K562 (cell line): ENCODE measurements around the gene YBX1. TPM values are rescaled to one million over a fixed set of nuclear protein-coding genes. Genes with fewer than 3 reads are reported as not detected.

ENCODE experiments used
- ATF1 ChIP-seq, 2 experiments: fragments of 450-650 bp in 1 of 2; IDR thresholded peaks; 2 replicates each; pipeline ENCODE4 v1.6.1; 2016; ENCODE audit warnings: missing compliant biosample characterization in 1 of 2, missing genetic modification characterization in 1 of 2
- JUND ChIP-seq, 2 experiments: IDR thresholded peaks; 2 replicates in 1 of 2; 3 replicates in 1 of 2; pipeline ENCODE4 v1.6.1; 2011; ENCODE audit warnings: borderline replicate concordance in 2 of 2, low read depth in 2 of 2, low read length in 2 of 2, improper control_type of control experiment in 1 of 2, missing biosample characterization in 1 of 2, missing genetic modification characterization in 1 of 2, missing genetic modification reagents in 1 of 2
- SRF ChIP-seq, 2 experiments: fragments of 250-450, 450-650 bp in 1 of 2; sonication (Bioruptor Pico) in 1 of 2; sonication (generic) in 1 of 2; formaldehyde crosslinking; IDR thresholded peaks; 2 replicates each; pipeline versions ENCODE4 v1.5.0 to v1.5.1; 2020 to 2022; ENCODE audit warnings: mild to moderate bottlenecking in 1 of 2, missing genetic modification reagents in 1 of 2
- polyA plus RNA-seq, 8 experiments: library from polyadenylated mRNA; depleted of rRNA in 4 of 8; stranded (reverse) in 5 of 8; unstranded in 3 of 8; fragments of >200 nt; fragmentation: Nextera tagmentation in 2 of 8; fragmentation: Illumina TruSeq in 1 of 8; extraction: Ambion mirVana in 2 of 8; extraction: Trizol in 1 of 8; gene quantifications; 2 replicates each; pipeline versions ENCODE4 v1.2.1 to v1.2.3, GENCODE V29; 2011 to 2014; ENCODE audit warnings: inconsistent platforms in 1 of 8, missing spikeins in 1 of 8
- total RNA-seq, 7 experiments: library from RNA; depleted of rRNA in 6 of 7; stranded (reverse); fragments of >200 nt in 6 of 7; fragmentation: Illumina TruSeq in 2 of 7; extraction: Trizol in 2 of 7; gene quantifications; 2 replicates each; pipeline versions ENCODE4 v1.2.1 to v1.2.3, GENCODE V29; 2011 to 2021; ENCODE audit warnings: low replicate concordance in 1 of 7
- TF ChIP-seq, protein P1 (sequence below), 3 experiments: IDR thresholded peaks in 2 of 3; conservative IDR thresholded peaks in 1 of 3; 2 replicates each; pipeline ENCODE4 v1.5.1; 2011 to 2012; ENCODE audit warnings: low read length in 3 of 3, mild to moderate bottlenecking in 3 of 3, control low read depth in 2 of 3, improper control_type of control experiment in 1 of 3, inconsistent platforms in 1 of 3, low read depth in 1 of 3, mixed read lengths in 1 of 3, moderate library complexity in 1 of 3; ENCODE audit not compliant: insufficient read depth in 2 of 3
- TF ChIP-seq, protein P2 (sequence below): sonication (generic); formaldehyde crosslinking; IDR thresholded peaks from 2 replicates; pipeline ENCODE4 v1.8.0; 2022; ENCODE audit warnings: missing genetic modification reagents, mild to moderate bottlenecking, borderline replicate concordance
- TF ChIP-seq, protein P3 (sequence below), 2 experiments: fragments of 450-650 bp; formaldehyde crosslinking in 1 of 2; IDR thresholded peaks; 2 replicates each; pipeline versions ENCODE4 v1.4.0 to v1.6.1; 2014 to 2020; ENCODE audit warnings: mild to moderate bottlenecking in 2 of 2, borderline replicate concordance in 1 of 2, low read depth in 1 of 2

The YBX1 gene
- total and polyA plus RNA-seq, 9 of the 15 experiments (the other 6 are each of a cell fraction or from before 2014, with no cell fraction given) = 363 to 1,955 (median 1,216) TPM

- TF ChIP-seq, protein P1, sequence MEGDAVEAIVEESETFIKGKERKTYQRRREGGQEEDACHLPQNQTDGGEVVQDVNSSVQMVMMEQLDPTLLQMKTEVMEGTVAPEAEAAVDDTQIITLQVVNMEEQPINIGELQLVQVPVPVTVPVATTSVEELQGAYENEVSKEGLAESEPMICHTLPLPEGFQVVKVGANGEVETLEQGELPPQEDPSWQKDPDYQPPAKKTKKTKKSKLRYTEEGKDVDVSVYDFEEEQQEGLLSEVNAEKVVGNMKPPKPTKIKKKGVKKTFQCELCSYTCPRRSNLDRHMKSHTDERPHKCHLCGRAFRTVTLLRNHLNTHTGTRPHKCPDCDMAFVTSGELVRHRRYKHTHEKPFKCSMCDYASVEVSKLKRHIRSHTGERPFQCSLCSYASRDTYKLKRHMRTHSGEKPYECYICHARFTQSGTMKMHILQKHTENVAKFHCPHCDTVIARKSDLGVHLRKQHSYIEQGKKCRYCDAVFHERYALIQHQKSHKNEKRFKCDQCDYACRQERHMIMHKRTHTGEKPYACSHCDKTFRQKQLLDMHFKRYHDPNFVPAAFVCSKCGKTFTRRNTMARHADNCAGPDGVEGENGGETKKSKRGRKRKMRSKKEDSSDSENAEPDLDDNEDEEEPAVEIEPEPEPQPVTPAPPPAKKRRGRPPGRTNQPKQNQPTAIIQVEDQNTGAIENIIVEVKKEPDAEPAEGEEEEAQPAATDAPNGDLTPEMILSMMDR (IDR thresholded peaks at IDR 0.05 in 2 of 3, conservative IDR thresholded peaks at IDR 0.05 in 1 of 3; ENCODE audit: insufficient read depth in 2 of 3, low read depth in 1 of 3, low read length in 3 of 3) = peak; percentile 39 to 59 (median 45); a peak in 5 of 6 replicates
- TF ChIP-seq, protein P2, sequence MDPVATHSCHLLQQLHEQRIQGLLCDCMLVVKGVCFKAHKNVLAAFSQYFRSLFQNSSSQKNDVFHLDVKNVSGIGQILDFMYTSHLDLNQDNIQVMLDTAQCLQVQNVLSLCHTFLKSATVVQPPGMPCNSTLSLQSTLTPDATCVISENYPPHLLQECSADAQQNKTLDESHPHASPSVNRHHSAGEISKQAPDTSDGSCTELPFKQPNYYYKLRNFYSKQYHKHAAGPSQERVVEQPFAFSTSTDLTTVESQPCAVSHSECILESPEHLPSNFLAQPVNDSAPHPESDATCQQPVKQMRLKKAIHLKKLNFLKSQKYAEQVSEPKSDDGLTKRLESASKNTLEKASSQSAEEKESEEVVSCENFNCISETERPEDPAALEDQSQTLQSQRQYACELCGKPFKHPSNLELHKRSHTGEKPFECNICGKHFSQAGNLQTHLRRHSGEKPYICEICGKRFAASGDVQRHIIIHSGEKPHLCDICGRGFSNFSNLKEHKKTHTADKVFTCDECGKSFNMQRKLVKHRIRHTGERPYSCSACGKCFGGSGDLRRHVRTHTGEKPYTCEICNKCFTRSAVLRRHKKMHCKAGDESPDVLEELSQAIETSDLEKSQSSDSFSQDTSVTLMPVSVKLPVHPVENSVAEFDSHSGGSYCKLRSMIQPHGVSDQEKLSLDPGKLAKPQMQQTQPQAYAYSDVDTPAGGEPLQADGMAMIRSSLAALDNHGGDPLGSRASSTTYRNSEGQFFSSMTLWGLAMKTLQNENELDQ (CRISPR knock-in tag) = no peak
- no peak for TF ChIP-seq SRF (CRISPR knock-in tag; IDR thresholded peaks at IDR 0.05)
- 0 out of 2 replicates have a peak, but pooled peaks have one; percentile 29 for TF ChIP-seq JUND (IDR thresholded peaks at IDR 0.05; ENCODE audit: borderline replicate concordance, low read depth, low read length)
- no peak for TF ChIP-seq JUND (tag; IDR thresholded peaks at IDR 0.05; ENCODE audit: borderline replicate concordance, low read depth, low read length)
- TF ChIP-seq, protein P3, sequence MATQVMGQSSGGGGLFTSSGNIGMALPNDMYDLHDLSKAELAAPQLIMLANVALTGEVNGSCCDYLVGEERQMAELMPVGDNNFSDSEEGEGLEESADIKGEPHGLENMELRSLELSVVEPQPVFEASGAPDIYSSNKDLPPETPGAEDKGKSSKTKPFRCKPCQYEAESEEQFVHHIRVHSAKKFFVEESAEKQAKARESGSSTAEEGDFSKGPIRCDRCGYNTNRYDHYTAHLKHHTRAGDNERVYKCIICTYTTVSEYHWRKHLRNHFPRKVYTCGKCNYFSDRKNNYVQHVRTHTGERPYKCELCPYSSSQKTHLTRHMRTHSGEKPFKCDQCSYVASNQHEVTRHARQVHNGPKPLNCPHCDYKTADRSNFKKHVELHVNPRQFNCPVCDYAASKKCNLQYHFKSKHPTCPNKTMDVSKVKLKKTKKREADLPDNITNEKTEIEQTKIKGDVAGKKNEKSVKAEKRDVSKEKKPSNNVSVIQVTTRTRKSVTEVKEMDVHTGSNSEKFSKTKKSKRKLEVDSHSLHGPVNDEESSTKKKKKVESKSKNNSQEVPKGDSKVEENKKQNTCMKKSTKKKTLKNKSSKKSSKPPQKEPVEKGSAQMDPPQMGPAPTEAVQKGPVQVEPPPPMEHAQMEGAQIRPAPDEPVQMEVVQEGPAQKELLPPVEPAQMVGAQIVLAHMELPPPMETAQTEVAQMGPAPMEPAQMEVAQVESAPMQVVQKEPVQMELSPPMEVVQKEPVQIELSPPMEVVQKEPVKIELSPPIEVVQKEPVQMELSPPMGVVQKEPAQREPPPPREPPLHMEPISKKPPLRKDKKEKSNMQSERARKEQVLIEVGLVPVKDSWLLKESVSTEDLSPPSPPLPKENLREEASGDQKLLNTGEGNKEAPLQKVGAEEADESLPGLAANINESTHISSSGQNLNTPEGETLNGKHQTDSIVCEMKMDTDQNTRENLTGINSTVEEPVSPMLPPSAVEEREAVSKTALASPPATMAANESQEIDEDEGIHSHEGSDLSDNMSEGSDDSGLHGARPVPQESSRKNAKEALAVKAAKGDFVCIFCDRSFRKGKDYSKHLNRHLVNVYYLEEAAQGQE (IDR thresholded peaks at IDR 0.05; ENCODE audit: borderline replicate concordance) = peak; percentile 42; the same call in 1 of the 2 replicates
- TF ChIP-seq, protein P3 (CRISPR knock-in tag; IDR thresholded peaks at IDR 0.05; ENCODE audit: low read depth) = no peak
- TF ChIP-seq ATF1 (CRISPR knock-in tag; IDR thresholded peaks at IDR 0.05) = no peak
- TF ChIP-seq ATF1 (tag; IDR thresholded peaks at IDR 0.05) = 0 out of 2 replicates have a peak, but pooled peaks have one; percentile 26
Observed at GRCh38 chr1:42730002-42730401, 47.8 kb downstream of the YBX1 start (continued).
